Dermis microvascular lymphatic vessel endothelial cell (primary cell): ENCODE measurements around the gene THADA. TPM values are rescaled to one million over a fixed set of nuclear protein-coding genes. Genes with fewer than 3 reads are reported as not detected.

Source experiments
- DNase-seq, 2 donors: peaks; one replicate each; pipeline versions ENCODE4 v3.0.0 to v3.0.0-alpha.2; 2010; ENCODE audit warnings: low read depth in 2 of 2
- total RNA-seq: library from RNA; depleted of rRNA; stranded (reverse); fragments of >200 nt; gene quantifications from 2 replicates; pipeline ENCODE4 v1.2.1, GENCODE V29; 2014

Gene THADA
- total RNA-seq, 1 donor from 2014 or later = 17.8 TPM

DNA sequence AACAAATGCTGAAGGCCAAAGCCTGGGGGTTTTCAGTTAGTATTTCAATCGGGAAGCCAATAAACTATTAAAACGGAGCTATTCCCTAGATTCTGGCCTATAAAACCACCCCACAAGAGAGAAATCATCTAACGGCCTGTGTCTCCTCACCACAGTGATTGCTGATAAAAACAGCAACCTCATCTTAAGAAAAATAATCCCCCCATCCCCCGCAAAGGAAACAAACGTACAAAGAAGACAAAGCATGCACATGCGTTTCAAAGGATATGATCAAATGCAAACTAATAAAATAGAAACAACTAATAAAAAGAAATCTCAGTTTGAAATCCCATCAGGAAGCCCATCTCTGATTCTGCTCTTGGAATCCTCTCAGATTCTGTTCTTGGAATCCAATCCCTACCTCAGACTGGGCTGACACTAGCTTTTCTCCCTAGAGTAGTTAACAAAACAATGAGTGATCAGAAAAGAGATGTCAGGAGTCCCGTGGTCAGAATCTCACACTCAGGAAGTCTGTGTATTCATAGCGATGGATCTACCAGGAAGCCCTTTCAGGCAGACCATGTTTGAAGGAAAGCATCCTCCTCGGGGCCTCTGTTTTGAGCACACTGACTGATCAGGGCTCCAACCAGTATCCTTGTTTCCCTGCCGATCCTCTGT, 150.7 kb downstream of the THADA start:
- peak in 1 of 2 donors; percentile 86 for DNase-seq

DNA sequence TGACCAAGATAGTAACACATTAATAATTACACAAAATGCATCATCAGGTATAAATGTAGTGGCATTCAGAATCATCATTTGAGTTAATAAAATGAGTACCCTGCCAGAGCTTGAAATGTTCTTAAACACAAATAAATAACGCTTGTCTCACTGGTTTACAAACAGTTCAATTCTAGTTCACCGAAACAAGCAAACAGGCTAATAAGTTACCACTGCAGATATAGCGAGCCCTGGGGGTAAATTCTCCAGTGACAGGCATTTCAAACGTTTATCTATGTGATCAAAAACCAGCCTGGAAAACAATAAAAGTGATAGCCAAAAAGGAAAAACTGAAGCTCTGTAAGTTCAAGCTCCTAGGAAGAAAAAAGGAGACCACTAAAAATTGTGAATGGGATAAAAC, 152.6 kb downstream of the THADA start:
- no peak for DNase-seq

GRCh38 chr2:43441195-43441594, 154.6 kb downstream of the THADA start:
- no peak for DNase-seq

DNA sequence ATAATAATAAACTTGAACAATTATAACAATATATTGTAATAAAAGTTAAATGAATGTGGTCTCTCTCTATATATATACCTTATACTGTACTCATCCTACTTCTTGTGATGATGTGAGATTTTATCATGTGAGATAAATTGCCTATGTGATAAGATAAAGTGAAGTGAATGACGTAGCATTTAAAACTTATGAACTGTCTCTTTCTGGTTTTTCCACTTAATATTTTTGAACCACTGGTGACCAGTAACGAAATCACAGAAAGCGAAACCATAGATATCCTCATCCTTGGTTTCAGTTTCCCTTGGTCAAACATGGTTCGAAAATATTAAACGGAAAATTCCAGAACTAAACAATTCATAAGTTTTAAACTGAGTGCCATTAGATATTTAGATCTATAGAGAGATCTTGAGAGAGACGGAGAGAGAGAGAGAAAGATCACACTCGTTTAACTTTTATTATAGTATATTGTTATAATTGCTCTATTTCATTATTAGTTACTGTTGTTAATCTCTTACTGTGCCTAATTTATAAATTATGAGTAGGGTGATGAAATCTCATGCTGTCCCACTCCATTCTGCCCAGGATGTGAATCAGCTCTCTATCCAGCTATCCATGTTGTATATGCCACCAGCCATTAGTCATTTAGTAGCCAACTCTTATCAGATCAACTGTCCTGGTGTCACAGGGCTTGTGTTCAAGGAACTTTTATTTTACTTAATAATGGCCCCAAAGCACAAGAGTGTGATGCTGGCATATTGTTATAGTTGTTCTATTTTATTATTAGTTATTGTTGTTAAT, 156.8 kb downstream of the THADA start:
- DNase-seq = peak in 1 of 2 donors; percentile 54

DNA sequence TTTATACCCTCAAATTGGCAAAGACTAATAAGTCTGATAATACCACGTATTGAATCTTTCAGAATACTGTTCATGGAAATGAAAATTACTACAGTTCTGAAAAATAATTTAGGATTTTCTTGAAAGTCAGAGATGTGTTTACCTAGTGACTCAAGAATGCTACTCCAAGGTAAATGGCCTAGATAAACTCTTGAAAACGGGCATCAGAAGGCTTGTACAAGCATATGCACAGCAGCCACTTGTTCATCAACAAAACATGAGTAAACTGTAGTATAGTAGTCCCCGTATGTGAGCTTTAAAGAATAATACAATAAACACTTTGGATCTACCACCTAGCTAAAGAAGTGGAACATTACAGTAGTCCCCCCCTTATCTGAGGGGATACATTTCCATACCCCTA, 157.5 kb downstream of the THADA start:
- DNase-seq = no peak

GRCh38 chr2:43437363-43437762, 158.5 kb downstream of the THADA start:
- peak in 1 of 2 donors; percentile 31 for DNase-seq

- no peak for DNase-seq
Measured at GRCh38 chr2:43436431-43436830, 159.4 kb downstream of the THADA start.

DNA sequence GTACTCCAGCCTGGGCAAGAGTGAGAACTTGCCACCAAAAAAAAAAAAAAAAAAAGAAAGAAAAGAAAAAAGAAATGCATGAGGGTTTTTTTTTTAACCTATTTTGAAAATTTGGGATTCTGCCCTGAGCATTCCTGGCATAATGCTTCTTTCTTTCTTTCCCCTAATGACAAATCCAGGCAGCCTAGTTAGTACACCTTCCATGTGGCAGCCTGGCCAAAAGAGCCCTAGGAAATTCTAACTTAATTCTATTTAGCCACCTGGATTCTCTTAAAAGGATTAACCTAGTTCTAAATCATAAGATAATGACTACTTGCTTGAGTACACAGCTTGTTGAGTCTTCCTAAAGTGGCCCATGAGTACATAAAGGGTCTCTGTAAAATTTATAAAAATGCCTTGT, 160.1 kb downstream of the THADA start:
- no peak for DNase-seq

DNA sequence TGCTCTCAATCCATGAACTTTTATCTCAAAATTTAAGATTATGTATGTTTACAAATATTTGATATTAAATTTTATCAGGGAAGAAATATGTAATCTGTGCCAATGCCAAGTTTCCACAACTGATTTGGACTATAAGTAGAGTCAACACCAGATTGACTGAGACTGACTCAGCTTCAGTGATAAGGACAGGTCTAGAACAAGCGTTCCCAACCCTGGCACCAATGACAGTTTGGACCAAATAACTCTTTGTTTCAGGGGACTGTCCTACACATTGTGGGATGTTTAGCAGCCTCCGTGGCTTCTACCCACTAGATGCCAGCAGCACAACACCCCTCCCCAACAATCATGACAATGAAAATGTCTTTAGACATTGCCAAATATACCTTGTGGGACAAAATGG, 165.3 kb downstream of the THADA start:
- no peak for DNase-seq

- no peak for DNase-seq
Measured at GRCh38 chr2:43429369-43429768, 166.5 kb downstream of the THADA start.

GRCh38 chr2:43427032-43427424, 168.8 kb downstream of the THADA start:
- no peak for DNase-seq

DNA sequence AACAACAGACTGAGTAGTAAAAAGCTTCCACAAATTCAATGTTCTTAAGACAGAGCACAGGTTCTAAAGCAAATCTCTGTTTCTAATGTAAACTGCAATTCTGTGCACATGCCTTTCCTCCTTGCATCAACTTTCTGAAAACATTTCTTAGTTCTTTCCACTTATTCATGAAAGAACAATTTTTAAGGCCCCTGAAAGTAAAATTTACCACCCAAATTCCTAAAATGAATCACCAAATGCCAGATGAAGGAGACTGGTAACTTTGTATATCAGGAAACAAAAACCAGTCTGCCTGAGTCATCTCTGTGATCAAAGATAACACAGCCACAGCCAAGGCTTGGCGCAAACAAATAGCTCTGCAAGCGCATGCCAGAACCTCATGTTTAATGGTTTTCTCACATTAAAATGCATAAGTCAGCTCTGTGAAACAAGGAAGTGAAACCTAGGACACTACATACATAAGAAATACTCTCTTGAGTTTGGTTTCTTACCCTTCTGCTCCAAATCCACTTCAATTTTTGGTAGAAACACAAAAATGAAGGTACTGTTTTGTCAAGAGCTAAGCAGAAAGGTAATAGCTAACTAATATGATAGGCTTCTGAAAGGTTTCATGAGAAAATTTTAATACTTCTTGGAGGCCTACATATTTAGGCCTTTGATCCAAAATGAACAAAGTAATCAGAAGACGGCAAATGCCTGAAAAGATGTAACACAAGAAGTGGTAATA, 169.4 kb downstream of the THADA start:
- peak; percentile 84 to 97 for DNase-seq

GRCh38 chr2:43425659-43426058, 170.2 kb downstream of the THADA start:
- no peak for DNase-seq

DNA sequence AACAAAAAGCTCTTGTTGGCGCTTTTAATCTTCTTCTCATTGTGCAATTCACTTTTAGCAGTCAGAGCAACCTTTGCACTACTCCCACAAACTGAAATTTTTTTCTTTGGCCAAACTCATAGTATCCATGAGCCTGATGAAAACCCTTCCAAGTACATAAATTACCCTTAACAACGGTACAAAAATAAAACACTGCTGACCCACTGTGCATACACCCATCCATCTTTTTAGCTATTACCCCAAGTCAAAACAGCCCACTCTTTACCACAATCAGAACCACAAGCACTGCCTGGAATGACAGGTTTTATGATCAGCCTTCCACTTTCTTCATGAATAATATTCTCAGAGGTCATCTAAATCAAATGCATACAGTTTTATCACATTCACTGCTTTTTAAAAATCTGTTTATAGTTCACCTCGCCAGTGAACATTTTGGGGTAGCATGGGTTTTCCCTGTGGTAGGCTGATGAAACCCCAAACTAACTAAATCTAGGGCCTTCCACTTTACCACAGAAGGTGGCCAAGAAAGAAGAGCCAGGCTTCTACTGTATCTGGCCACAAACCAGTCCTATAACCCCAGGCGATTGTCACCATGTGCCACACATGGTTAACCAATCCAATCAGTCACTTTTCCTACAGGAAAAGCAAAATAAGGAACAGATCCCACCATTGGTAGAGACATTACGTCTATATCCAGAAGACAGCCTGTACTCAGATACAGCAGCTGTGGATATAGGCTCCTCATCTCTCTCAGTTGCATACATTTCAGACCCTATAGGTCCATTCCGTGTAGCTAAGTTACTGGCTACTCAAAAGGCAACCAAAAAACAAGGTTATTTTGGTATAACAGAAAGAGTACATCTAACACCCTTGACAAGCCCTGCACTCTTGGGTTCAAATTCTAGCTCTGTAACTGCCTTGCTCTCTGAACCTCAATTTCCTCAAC, 171.3 kb downstream of the THADA start:
- no peak for DNase-seq

- DNase-seq = no peak
Measured at GRCh38 chr2:43423941-43424261, 171.9 kb downstream of the THADA start.

DNA sequence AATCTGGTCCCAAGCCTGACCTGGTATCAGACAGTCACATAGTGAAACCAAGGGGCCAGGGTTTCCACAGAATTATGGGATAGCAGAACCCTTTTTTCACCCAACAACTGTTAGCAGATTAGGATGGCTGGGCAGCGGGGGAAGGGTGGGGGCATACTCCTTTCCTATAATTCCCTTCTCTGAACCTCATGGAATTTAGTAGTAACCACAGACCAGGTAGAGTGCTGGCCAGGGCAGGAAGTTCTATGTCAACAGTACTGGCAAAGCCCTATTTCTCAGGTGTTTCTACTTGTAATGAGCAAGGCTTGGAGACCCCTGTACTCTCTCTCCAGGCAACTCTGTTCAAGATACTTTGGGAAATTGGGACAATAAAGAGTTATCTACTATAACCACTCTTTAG, 174.6 kb downstream of the THADA start:
- no peak for DNase-seq

DNA sequence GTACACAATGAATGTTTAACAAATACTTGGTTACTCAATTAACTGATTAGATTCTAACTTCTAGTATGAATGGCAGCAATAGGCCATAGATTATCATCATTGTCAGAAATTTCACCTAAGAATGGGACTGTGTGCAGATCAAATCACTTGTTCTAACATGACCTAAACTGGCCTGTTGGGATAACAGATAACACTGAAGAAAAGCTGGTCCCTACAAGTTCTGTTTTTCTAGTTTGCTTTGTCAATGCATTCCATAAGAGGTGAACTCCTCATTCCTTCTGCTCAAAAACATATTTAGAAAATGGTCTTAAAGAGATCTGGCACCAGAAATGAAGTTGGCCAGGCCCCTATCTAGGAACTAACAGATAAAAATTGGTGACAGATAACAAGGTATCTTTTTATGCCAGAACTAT, 175.4 kb downstream of the THADA start:
- DNase-seq = no peak

DNA sequence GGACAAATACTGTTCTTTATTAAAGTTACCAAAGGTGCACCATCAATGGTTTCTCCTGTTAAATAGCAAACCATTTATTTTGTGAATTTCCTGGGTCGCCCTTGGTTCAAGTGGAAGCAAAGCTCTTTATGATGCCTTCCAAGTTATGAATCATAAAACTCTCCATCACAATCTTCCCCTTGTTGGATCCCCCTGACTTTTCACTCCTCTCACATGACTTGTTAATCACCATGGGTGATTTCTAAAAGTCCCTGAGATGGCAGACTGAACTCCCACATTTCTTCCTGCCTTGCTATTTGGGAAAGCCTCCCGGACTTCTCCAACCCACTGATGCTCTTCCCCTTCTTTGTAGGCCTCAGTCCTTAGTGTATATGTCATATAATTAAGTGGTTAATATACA, 176.0 kb downstream of the THADA start:
- DNase-seq = no peak

DNA sequence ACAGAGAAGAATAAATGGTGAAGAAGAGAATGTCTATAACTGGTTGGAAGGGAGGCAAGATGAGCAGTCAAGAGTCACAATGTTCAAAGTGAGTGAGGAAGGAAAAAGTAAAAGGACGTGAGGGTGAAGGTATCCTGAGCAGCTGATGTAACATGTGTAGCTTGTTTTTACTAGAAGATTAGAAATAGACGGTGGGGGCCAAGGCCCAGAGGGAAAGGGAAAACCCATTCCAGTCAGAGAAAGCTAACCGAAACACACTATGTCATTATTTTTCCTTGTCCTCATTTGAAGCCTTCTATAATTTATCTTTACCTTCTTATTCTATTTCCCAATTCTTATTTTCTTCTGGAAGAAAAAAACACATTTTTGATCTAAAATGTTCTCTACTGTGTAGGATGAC, 176.6 kb downstream of the THADA start:
- DNase-seq = no peak

- no peak for DNase-seq
Measured at GRCh38 chr2:43418680-43419079, 177.2 kb downstream of the THADA start.

DNA sequence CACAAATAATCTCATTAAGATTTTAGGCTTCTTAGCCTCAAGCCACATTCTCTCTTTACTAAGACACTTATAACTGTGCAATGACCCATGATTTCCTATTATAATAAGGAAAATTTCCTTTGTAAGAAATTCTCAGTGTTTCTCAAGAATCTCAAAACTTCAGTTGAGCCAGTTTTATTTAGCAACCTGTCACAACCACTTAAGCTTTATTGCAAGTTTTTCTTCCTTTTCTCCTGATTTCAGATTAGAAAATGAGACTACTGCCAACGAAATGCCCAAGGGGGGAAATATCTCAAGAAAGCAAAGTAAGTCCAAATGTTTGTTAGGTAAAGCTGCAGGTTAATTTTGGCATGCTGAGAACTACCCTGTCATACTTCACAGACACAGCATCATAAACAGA, 178.5 kb downstream of the THADA start:
- no peak for DNase-seq

DNA sequence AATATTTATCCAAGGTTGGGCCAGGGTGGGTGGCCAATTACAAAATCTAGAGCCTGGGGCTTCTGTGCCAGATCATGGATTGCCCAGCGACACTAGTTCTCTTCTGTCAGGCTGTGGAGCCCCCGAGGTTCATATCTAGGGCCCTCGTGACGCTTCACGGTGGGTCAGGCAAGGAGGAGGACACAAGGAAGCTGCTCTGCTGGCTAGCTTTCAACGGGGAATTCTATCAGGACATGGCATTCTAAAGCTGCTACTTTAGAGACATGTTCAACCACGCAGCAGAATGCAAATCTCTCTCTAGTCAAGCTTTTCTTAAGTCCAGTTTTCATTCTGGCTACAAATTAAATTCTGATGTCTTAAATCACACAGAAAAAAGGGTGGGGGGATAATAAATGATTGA, 180.2 kb downstream of the THADA start:
- no peak for DNase-seq
